Bronchial epithelial cell (primary cell): ENCODE results near the gene ANP32A. TPM values are rescaled to one million over a fixed set of nuclear protein-coding genes. Genes with fewer than 3 reads are reported as not detected.

ENCODE experiments used
- DNase-seq: peaks from one replicate; pipeline ENCODE4 v3.0.0-alpha.2; 2010; ENCODE audit warnings: low read depth
- FAIRE-seq: peaks from 2 replicates; lab custom pipeline; 2011; peaks lifted over from hg19 to GRCh38; lab: Jason Lieb, UNC
- H3K27me3 ChIP-seq: 2 replicates; pipeline ENCODE4 v1.5.1; 2011; ENCODE audit warnings: low read length; ENCODE audit not compliant: control insufficient read depth, insufficient read depth
- H3K36me3 ChIP-seq: 2 replicates; pipeline ENCODE4 v1.5.1; 2011; ENCODE audit warnings: low read length; ENCODE audit not compliant: control insufficient read depth, insufficient read depth
- H3K4me3 ChIP-seq: 2 replicates; pipeline ENCODE4 v1.5.1; 2011; ENCODE audit warnings: mild to moderate bottlenecking, low read depth, low read length, control low read depth
- total RNA-seq: library from RNA; depleted of rRNA; stranded (reverse); fragments of >200 nt; gene quantifications from 2 replicates; pipeline ENCODE4 v1.2.1, GENCODE V29; 2014
- TF ChIP-seq, protein P1 (sequence below): IDR thresholded peaks from 2 replicates; pipeline ENCODE4 v1.5.1; 2011; ENCODE audit warnings: mild to moderate bottlenecking, moderate library complexity, low read length, control low read depth, inconsistent platforms; ENCODE audit not compliant: insufficient read depth, severe bottlenecking

The ANP32A gene
- total RNA-seq, 1 donor from 2014 or later, result 42.6 TPM

DNA sequence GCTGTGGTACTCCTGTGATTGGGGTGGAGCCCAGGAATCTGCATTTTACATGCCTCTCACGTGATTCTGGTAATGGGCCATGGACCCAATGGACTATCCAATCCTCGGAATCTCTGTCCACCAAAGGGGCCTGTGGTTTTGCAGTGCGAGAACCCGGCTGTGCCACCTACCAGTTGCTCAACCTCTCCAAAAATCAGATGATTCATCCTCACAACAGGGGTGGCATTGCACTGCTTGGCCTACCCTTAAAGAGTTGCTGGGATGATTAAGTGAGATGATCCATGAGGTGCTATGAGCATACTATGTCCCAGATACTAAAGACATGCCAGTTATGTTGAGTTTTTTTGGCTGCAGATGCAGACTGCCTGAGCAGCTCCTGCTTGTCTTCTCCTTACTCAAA, 5.1 kb downstream of the ANP32A start:
- no peaks in the 10 kb centered on the region for H3K36me3 ChIP-seq
- no peak for FAIRE-seq
- peak; percentile 59 for DNase-seq
- H3K27me3 ChIP-seq, result no peaks in the 10 kb centered on the region
- TF ChIP-seq, protein P1, sequence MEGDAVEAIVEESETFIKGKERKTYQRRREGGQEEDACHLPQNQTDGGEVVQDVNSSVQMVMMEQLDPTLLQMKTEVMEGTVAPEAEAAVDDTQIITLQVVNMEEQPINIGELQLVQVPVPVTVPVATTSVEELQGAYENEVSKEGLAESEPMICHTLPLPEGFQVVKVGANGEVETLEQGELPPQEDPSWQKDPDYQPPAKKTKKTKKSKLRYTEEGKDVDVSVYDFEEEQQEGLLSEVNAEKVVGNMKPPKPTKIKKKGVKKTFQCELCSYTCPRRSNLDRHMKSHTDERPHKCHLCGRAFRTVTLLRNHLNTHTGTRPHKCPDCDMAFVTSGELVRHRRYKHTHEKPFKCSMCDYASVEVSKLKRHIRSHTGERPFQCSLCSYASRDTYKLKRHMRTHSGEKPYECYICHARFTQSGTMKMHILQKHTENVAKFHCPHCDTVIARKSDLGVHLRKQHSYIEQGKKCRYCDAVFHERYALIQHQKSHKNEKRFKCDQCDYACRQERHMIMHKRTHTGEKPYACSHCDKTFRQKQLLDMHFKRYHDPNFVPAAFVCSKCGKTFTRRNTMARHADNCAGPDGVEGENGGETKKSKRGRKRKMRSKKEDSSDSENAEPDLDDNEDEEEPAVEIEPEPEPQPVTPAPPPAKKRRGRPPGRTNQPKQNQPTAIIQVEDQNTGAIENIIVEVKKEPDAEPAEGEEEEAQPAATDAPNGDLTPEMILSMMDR, result no peak
- no peak overlapping the region for H3K4me3 ChIP-seq

DNA sequence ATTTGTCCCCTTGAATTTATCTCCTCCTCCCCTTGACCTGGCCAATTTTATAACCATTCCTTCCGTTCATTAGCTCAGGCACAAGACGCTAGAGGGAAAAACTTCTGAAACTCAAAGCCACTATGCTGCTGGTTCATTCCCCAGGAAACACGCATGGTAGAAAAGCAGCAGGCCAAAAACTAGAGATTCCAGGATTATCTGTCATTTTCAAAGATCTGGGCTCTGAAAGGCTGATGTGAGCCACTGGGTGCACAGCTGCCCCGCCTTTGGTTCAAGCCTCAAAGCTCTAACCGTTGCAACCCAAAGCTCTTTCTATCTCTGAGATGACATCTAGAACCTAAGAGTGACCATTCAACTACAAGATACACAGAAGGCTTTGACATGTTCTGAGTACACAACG, 6.1 kb downstream of the ANP32A start:
- Histone ChIP-seq H3K27me3 (no peaks in the 10 kb centered on the region), H3K36me3 (peaks cover under 1% of the 10 kb centered on the region), H3K4me3 (no peak overlapping the region)
- TF ChIP-seq, protein P1, result no peak
- no peak for FAIRE-seq
- DNase-seq, result no peak

DNA sequence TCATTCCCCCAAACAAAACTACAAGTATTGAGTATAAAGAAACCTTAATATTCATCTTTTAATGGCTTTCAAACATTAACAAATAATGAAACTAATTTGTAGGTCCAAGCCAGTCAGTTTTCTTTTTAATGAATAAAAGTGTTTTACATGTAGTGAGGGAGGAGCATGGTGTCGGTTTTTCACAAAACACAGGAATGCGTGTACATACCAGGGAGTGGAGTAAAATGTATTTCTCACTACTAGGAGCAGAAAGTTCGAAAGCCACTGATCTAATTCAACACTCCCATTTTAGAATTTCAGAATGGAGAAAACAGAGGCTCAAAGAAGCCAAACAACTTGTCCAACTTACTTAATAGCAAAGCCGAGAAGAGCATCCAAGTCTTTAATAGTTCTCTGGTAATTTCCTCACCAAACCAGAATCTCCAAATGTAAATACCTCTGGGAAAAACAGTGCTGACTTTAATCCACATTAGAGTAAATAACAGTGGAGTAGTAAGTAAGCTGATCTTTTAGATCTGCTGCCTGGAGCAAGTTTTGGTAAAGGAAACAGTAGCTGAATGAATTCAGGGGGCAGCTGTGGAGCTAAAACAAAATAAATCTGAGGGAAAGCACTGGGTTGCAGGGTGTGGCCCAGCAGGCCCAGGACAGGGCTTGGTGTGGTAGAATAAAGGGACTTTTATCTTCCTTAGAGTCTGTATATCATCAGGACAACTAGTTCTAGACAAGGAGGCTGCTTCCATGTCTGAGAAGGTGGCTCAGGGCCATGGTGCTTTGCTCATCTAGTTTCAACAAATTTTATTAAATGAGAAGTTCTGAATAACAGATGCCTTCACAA, 7.9 kb downstream of the ANP32A start:
- H3K4me3 ChIP-seq, result no peak overlapping the region
- peaks cover 1% of the 10 kb centered on the region for H3K36me3 ChIP-seq
- TF ChIP-seq, protein P1, result no peak
- H3K27me3 ChIP-seq, result no peaks in the 10 kb centered on the region
- no peak for FAIRE-seq
- no peak for DNase-seq

DNA sequence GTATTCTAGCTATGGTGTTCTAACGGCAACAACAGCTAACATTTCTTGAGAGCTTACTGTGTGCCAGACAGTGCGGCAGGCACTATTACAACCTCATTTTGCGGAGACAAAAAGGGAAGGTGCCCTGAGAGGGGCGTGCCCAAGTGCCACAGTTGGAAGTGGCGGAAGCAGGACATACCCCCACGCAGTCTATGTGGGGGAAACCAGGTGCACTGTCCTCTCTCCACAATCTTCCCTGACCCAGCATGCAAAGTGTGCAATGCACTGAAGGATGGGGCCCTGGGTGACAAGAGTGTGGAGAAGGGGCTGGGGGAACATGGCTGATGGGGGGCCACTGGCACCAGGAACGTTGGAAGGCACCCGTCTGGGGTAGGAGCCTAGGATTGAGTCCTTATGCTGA, 8.6 kb downstream of the ANP32A start:
- H3K36me3 ChIP-seq, result peaks cover 1% of the 10 kb centered on the region
- H3K27me3 ChIP-seq, result no peaks in the 10 kb centered on the region
- no peak for DNase-seq
- H3K4me3 ChIP-seq, result no peak overlapping the region
- FAIRE-seq, result no peak
- TF ChIP-seq, protein P1, result no peak

DNA sequence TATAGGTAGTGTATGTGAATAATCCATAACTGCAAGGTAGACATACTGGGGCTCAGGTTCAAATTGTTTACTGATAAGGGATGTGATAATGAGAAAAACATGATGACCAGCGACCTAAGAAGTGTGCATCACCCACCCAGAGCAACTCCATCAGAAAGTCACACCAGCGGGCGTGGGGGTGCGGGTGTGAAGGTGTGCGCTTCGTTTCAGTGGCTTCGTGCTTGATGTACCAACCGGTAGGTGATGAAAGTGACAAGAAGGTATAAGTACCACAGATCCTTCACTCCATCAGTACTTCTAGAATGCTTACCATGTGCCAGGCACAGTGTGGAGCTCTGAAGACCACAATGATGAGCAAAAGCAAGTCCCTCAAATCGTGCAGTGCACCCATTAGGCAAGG, 11.2 kb downstream of the ANP32A start:
- Histone ChIP-seq H3K27me3 (no peaks in the 10 kb centered on the region), H3K36me3 (peaks cover 9% of the 10 kb centered on the region), H3K4me3 (no peak overlapping the region)
- FAIRE-seq, result no peak
- TF ChIP-seq, protein P1, result no peak
- no peak for DNase-seq
